Measurements from ENCODE around the gene SLC6A18. TPM values are rescaled to one million over a fixed set of nuclear protein-coding genes. Genes with fewer than 3 reads are reported as not detected.
"Not testable (repeated sequence)": the region's sequence is repeated elsewhere in the genome, so short reads cannot be mapped to it uniquely, and the experiment has no call there.

Gene SLC6A18
- total RNA-seq, 2 donors from 2014 or later: not detected

DNA sequence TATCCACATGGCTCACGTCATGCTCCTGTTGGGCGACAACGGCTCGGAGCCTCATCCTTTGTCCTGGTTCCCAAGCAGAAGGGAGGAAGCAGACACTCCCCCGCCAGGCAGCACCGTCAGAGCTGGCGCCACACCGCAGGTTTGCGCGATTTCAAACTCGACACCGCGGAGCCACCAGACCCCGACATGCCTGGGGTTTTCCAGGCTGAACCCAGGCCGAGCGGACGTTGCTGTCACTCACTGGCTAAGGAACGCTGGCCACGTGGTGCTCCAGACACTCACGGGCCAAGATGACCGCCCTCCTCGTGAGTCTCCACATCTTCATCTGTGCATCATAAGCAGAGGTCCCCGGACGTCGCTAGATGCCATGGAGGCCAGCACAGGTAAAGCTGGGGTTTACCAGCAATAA lies 60.7 kb downstream of the SLC6A18 start:
- Histone ChIP-seq H3K4me3 (no peak overlapping the region), H3K9me3 (peaks cover 5% of the 10 kb centered on the region), H3K27ac (no peak overlapping the region), H3K4me1 (ENCODE audit: control insufficient read depth in 1 of 2, low read depth in 2 of 2) (no peaks in the 10 kb centered on the region), H3K27me3 (replicated peaks; ENCODE audit: insufficient read depth) (no peaks in the 10 kb centered on the region), H3K36me3 (no peaks in the 10 kb centered on the region)
- no peak for DNase-seq (ENCODE audit: low spot score)
- ATAC-seq (ENCODE audit: insufficient number of reproducible peaks, low FRiP score, low read depth): no peak
- TF ChIP-seq, protein P1, sequence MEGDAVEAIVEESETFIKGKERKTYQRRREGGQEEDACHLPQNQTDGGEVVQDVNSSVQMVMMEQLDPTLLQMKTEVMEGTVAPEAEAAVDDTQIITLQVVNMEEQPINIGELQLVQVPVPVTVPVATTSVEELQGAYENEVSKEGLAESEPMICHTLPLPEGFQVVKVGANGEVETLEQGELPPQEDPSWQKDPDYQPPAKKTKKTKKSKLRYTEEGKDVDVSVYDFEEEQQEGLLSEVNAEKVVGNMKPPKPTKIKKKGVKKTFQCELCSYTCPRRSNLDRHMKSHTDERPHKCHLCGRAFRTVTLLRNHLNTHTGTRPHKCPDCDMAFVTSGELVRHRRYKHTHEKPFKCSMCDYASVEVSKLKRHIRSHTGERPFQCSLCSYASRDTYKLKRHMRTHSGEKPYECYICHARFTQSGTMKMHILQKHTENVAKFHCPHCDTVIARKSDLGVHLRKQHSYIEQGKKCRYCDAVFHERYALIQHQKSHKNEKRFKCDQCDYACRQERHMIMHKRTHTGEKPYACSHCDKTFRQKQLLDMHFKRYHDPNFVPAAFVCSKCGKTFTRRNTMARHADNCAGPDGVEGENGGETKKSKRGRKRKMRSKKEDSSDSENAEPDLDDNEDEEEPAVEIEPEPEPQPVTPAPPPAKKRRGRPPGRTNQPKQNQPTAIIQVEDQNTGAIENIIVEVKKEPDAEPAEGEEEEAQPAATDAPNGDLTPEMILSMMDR (IDR thresholded peaks at IDR 0.05): no peak

DNA sequence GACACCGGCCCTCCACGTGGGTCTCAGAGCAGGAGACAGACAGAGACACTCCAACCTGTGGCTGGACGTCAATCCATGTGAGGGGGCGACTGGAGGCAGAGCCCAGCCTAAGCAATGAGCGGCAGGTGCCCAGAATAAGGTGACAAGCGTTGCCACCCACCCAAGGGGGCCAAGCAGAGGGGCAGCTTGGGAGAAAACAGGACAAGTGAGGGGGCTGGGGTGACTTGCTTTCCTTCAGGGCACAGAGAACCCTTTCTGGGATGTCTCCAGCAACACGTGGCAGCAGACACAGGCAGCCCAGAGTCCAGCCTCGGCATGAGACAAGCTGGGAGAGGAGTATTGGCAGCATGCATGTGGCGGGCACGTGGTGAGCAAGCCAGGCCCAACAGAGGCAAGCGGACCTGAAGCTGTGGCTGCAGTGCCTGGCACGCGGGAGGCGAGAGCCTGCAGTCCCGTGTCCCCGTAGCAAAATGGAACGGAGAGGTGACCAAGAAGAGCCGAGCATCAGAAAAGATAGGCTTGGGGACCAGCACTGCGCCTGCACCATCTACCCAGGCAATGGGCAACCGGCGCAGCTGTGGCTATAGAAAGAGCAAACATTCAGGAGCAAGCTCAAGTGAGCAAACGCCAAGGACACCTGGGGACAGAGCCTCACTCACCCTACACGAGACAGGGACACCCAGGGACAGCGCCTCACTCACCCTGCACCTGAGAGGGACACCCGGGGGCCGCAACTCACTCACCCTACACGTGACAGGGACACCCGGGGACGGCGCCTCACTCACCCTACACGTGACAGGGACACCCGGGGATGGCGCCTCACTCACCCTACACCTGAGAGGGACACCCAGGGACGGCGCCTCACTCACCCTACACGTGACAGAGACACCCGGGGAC lies 63.5 kb downstream of the SLC6A18 start:
- DNase-seq (ENCODE audit: low spot score) (no peak), ATAC-seq (ENCODE audit: insufficient number of reproducible peaks, low FRiP score, low read depth) (no peak)
- no peaks in the 10 kb centered on the region for H3K4me1 ChIP-seq (ENCODE audit: control insufficient read depth in 1 of 2, low read depth in 2 of 2)
- H3K27ac ChIP-seq: no peak overlapping the region
- H3K27me3 ChIP-seq (replicated peaks; ENCODE audit: insufficient read depth): no peaks in the 10 kb centered on the region
- H3K36me3 ChIP-seq: no peaks in the 10 kb centered on the region
- peaks cover 5% of the 10 kb centered on the region for H3K9me3 ChIP-seq
- TF ChIP-seq, protein P1 (IDR thresholded peaks at IDR 0.05): no peak
- no peak overlapping the region for H3K4me3 ChIP-seq

DNA sequence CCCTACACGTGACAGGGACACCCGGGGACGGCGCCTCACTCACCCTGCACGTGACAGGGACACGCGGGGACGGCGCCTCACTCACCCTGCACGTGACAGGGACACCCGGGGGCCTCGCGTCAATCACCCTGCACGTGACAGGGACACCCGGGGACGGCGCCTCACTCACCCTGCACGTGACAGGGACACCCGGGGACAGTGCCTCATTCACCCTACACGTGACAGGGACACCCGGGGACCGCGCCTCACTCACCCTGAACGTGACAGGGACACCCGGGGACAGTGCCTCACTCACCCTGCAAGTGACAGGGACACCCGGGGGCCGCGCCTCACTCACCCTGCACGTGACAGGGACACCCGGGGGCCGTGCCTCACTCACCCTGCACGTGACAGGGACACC lies 64.4 kb downstream of the SLC6A18 start:
- ATAC-seq (ENCODE audit: insufficient number of reproducible peaks, low FRiP score, low read depth); H3K4me1 ChIP-seq (ENCODE audit: control insufficient read depth in 1 of 2, low read depth in 2 of 2); H3K36me3 ChIP-seq; H3K27me3 ChIP-seq (replicated peaks; ENCODE audit: insufficient read depth); DNase-seq (ENCODE audit: low spot score); H3K4me3 ChIP-seq; H3K27ac ChIP-seq; H3K9me3 ChIP-seq: not testable (repeated sequence)

DNA sequence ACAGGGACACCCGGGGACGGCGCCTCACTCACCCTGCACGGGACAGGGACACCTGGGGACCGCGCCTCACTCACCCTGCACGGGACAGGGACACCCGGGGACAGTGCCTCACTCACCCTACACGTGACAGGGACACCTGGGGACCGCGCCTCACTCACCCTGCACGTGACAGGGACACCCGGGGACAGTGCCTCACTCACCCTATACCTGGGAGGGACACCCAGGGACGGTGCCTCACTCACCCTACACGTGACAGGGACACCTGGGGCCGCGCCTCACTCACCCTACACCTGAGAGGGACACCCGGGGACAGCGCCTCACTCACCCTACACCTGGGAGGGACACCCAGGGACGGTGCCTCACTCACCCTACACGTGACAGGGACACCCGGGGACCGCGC lies 65.8 kb downstream of the SLC6A18 start:
- not testable (repeated sequence) for ATAC-seq (ENCODE audit: insufficient number of reproducible peaks, low FRiP score, low read depth); H3K27me3 ChIP-seq (replicated peaks; ENCODE audit: insufficient read depth); H3K4me3 ChIP-seq; DNase-seq (ENCODE audit: low spot score); H3K4me1 ChIP-seq (ENCODE audit: control insufficient read depth in 1 of 2, low read depth in 2 of 2); H3K9me3 ChIP-seq; H3K36me3 ChIP-seq; H3K27ac ChIP-seq

DNA sequence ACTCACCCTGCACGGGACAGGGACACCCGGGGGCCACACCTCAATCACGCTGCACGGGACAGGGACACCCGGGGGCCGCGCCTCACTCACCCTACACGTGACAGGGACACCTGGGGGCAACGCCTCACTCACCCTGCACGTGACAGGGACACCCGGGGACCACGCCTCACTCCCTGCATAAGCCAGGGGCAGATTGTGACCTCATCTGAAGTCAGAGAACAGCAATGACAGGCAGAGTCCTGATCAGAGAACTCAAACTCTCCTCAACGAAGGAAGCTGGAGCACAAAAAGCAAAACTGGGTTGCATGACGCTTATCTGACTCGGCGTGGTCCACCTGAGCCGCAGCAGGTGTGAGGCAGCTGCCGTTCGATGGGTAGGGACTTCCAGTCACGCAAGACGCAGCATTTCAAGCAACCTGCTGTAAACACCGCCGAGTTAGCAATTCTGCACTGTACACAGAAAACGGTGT lies 66.5 kb downstream of the SLC6A18 start:
- Histone ChIP-seq H3K27ac (no peak overlapping the region), H3K36me3 (no peaks in the 10 kb centered on the region), H3K4me3 (no peak overlapping the region), H3K4me1 (ENCODE audit: control insufficient read depth in 1 of 2, low read depth in 2 of 2) (no peaks in the 10 kb centered on the region), H3K9me3 (peaks cover 5% of the 10 kb centered on the region), H3K27me3 (replicated peaks; ENCODE audit: insufficient read depth) (no peaks in the 10 kb centered on the region)
- TF ChIP-seq, protein P1 (IDR thresholded peaks at IDR 0.05): no peak
- ATAC-seq (ENCODE audit: insufficient number of reproducible peaks, low FRiP score, low read depth) (no peak), DNase-seq (ENCODE audit: low spot score) (no peak)

DNA sequence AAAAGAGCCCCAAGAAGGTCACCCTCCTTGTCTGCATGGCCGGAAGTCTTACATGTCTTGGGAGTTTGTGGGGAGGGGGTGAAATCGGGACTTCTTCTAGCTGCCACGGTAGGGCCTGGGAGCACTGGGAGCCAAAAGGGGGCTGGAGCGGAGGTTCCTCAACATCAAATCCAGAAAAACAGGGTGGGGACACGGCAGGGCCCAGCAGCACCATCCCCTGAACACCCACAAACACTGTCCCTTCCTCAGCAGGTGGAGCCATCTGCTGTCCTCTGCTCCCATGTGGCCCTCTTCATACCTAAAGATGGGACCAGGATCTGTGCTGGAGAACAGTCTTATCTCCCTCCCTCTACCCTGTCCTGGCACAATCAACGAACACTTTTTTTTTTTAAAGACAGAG lies 67.0 kb downstream of the SLC6A18 start:
- H3K4me3 ChIP-seq: no peak overlapping the region
- TF ChIP-seq, protein P1 (IDR thresholded peaks at IDR 0.05): no peak
- H3K27ac ChIP-seq: no peak overlapping the region
- H3K4me1 ChIP-seq (ENCODE audit: control insufficient read depth in 1 of 2, low read depth in 2 of 2): no peaks in the 10 kb centered on the region
- H3K27me3 ChIP-seq (replicated peaks; ENCODE audit: insufficient read depth): no peaks in the 10 kb centered on the region
- H3K9me3 ChIP-seq: peaks cover 5% of the 10 kb centered on the region
- ATAC-seq (ENCODE audit: insufficient number of reproducible peaks, low FRiP score, low read depth) (no peak), DNase-seq (ENCODE audit: low spot score) (no peak)
- H3K36me3 ChIP-seq: no peaks in the 10 kb centered on the region
